Effector CD4-positive, alpha-beta T cell (primary cell): ENCODE results near the gene ACSL5.
"Not testable (repeated sequence)": the region's sequence is repeated elsewhere in the genome, so short reads cannot be mapped to it uniquely, and the experiment has no call there.

Experiments
- DNase-seq: peaks from one replicate; pipeline ENCODE4 v3.0.0-alpha.2; 2020

Gene ACSL5

DNA sequence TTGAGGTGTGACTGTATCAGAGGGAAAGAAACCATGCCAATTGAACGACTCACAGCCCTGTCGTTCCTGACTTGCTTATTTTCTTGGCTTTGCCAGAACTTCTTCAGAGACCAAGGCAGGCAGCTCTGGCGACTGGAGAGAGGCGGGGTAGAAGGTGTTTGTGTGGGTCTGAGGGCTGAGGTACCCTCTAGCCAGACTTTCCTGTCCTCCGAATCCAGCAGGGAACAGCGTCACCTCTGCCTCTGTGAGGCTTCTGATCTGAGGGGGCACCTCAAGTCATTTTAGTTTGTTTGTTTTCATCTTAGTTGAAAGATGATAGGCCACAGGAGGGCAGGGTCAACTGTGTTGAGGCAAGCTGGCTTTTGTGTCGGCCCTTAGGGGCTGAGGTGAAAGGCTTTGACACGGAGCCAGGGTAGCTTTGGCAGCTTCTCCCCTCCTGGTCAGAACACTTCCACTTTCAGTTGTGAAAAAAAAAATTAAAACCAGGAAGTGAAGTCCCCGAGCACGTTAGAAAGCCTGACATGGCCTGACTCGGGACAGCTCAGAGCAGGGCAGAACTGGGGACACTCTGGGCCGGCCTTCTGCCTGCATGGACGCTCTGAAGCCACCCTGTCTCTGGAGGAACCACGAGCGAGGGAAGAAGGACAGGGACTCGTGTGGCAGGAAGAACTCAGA is 1.9 kb downstream of the ACSL5 start:
- DNase-seq, result peak; percentile 23

DNA sequence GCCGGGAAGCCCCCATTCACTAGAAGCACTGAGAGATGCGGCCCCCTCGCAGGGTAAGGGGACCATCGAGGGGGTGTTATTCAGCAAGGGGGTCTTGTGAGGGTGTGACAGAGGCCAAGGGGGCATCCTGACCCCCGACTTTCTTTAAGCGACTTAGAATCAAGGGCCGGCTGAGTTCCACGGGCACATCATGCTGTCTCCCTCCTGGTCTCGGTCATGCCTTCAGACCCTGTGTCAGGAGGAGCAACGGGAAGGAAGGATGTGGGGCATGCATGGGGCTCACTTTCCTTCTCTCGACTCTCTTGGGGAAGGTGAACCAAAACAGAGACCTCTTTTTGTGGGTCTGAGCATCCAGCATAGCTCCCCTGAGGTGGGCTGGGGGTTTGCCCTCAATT is 2.5 kb downstream of the ACSL5 start:
- no peak for DNase-seq

DNA sequence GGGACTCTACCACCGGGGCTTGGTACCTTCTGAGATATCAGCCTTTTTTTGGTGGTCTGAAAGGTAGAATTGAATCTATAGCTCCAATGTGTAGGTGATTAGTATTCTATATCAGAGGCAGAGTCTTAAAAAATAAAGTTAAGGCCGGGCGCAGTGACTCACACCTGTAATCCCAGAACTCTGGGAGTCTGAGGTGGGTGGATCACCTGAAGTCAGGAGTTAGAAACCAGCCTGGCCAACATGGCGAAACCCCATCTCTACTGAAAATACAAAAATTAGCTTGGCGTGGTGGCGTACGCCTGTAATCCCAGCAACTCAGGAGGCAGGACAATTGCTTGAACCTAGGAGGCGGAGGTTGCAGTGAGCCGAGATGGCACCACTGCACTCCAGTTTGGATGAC is 3.2 kb downstream of the ACSL5 start:
- DNase-seq, result not testable (repeated sequence)

DNA sequence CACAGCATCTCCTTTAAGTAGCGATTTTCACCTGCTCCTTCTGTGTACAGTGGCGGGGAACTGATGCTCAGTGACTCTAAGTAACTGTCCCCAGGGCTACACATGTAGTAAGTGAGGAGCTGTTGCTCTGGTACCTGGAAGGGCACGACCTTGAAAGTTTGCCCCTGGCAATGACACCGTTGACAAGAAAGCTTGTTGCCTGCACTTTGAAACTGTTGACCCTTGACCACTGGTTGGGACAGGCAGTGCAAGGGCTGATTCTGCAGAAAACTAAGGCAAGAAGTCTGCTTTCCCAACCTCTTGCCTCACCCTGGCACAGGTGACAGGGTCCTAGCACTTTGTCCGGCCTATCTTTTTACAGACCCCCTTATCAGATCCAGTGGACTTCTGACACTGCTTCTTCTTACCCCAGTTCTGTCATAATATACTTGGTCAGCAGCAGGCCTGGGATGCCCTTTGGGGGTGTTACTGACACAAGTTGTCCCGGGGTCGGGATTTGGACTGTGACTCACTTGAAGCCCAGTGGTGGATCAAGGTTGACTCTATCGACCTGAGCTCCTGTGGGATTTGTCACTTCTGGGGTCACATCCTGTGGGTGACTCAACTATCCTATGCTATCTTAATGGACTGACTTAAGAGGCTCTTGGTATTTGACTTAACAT is 5.8 kb downstream of the ACSL5 start:
- no peak for DNase-seq

DNA sequence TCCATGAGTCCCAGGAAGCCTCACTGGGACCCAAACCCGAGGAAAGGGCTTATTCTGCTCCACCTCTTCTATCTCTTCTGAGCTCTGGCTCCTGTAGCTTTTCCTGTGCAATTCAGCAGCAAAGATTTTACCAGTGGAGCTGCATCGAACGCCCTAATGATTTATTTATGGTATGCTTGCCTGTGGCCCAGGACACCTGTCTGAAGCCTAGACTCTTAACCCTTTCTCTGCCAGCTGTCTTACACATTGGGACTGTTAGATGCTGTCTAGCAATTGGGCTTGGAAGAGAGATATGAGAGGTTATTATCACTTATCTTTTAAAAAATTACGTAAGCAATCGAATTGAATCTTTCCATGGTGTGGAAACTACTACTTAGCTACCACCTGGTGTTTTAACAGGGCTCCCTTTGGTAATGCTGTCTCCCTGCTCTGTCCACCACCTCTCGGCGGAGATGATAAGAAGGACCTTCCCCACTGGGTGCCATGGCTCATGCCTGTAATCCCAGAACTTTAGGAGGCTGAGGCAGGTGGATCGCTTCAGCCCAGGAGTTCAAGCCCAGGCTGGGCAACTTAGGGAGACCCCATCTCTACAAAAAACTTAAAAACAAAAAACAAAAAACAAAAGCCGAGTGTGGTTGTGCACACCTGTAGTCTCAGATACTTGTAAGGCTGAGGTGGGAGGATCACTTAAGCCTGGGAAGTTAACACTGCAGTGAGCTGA is 8.8 kb downstream of the ACSL5 start:
- DNase-seq, result no peak

DNA sequence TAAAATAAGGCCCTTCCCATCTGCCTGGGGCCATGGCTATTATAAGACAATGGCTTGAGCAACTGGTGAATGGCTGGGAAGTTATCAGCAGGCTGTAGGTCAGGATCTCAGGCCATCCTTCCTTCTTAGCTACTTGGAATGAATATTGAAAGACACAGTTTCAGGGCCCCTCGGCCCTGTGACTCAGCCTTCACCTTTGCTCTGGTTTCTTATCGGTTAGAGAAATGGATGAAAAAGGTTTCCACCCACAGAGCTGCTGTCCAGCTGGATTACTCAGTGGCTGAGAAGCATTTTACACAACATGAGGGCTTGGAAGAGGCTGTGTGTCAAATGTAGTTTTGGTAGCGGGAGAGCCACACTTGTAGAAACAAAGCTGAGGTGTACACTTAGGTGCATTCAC is 9.4 kb downstream of the ACSL5 start:
- no peak for DNase-seq

DNA sequence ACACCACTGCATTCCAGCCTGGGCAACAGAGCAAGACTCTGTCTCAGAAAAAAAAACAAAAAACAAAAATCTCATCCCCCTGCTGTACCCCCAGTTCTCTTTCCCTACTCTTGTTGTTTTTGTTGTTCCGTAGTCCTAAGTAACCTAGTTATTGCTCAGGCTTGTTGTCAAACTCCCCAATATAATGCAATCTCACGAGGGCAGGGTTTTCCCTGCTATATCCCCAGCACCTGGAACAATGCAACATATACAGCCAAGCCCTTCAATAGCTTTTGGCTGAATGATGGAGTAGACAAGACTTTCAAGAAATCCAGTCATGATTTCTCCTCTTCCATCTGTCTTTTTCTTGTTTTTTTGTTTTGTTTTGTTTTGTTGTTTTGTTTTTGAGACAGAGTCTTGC is 10.2 kb downstream of the ACSL5 start:
- DNase-seq, result no peak

DNA sequence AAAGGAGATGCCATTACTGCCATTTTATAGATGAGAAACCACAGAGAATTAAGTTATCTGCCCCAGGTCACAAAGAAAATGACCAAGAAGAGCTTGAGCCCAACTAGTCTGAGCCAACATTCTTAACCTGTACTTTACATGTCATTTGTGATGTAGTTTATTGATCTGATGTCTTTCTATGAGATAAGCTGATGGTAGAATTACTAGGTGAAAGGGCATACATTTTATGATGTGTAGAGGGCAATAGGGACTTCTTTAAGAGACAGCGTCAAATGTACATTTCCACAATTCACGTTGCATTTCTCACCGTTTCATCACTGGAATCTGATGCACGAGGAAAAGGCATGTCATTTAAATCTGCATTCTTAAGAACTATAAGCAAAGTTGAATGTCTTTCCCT is 11.3 kb downstream of the ACSL5 start:
- no peak for DNase-seq

DNA sequence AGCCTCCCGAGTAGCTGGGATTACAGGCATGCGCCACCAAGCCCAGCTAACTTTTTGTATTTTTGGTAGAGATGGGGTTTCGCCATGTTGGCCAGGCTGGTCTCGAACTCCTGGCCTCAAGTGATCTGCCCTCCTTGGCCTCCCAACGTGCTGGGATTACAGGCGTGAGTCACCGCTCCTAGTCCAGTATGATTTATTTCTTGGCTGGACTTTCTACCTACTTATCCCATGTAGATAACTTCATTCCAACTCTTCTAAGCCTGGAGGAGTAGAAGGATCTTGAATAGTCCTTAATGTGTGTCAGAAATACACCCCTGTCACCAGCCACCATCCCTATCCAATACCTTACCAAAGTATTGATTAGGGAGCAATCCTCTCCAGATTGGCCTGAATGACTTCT is 14.1 kb downstream of the ACSL5 start:
- DNase-seq, result not testable (repeated sequence)

DNA sequence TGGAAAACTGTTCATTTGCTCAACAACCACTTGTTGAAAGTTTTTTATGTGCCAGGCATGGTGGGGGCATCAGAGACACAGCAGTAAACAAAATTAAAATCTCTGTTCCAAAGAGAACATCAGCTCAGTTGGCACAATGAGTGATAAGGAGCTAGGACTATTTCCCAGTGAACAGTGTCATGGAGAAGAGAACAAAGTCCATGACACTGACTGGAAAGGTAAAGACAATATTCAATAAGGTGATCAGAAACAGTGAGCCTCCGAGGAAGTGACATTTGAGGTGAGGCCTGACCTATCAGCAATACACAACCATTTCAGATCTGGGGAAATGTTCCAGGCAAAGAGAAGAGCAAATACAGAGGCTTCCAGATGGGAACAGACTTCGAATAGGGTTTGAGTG is 14.6 kb downstream of the ACSL5 start:
- DNase-seq, result no peak

DNA sequence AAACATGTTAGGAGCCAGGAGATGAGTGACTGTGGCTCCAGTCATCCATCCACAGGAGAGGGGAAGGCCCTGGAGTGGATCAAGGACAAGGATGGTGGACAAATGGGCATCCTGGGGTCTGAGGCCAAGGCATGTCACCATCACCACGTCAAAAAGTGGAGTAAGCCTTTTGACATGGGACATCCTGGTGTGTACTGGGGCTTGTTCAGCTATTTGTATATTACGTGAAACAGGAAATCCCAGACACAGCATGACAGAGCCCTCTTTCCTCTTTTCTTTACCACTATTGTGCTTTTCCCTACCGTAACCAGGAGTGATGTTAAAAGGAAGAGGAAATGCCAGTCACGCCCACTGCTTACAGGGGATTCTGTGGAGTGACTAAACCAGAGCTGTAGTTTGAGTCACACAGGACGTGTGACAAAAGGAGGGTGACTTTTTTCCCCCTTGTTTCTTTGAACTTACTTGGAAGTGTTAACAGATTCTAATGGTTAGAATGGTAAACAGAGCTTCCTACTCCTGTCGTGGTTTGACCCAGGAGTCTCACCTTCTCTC is 15.4 kb downstream of the ACSL5 start:
- no peak for DNase-seq

DNA sequence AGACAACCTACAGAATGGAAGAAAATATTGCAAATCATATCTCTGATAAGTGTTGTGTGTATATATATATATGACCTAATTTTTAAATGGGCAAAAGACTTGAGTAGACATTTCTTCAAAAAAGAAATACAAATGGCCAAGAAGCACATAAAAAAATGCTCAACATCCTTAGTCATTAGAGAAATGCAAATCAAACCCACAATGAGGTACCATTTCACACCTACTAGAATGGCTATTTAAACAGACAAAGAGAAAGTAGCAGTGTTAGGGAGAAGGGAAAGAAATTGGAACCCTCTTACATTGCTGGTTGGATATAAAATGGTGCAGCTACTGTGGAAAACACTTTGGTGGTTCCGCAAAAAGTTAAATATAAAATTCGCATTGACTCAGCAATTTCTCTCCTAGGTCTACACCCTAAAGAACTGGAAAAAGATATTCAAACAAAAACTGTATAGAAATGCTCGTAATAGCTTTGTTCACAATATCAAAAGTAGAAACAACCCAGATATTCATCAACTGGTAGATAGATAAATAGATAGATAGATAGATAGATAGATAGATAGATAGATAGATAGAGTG is 16.3 kb downstream of the ACSL5 start:
- DNase-seq, result no peak

DNA sequence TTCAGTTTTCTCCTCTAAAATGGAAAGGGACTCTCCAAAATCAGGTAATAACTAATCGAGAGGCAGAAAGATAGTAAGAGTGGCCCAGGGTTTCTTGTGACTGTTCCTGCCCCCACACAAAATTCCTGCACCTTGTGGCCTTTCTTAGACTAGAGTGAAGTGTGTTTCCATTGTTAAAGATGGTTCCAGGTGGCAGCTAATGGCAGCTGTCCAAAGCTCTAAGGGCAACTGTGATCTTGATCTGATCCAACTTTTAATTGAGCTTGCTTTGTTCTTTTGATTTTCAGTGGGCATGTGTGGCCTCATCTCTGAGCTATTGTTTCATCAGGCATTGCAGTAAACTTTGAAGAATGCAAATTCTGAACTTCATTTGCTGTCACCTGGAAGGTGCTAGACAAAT is 19.4 kb downstream of the ACSL5 start:
- DNase-seq, result no peak

DNA sequence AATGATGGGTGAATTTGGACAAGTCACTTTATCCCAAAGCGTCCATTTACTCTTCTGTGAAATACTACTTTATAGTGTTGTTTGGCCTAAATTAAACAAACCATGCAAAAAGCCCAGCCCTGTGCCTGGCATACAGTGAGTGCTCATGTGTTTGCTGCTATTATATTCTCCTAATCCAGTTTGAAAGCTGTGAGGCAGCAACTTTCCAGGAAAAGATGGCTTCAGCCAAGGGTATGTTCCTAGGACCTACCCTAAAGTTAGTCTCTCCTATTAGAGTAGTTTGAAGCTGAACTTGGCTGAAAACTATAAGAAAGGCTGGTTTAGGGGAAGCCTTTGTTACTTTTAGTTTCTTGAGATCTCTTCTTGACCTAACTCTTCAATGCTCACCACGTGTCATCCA is 19.9 kb downstream of the ACSL5 start:
- DNase-seq, result no peak

DNA sequence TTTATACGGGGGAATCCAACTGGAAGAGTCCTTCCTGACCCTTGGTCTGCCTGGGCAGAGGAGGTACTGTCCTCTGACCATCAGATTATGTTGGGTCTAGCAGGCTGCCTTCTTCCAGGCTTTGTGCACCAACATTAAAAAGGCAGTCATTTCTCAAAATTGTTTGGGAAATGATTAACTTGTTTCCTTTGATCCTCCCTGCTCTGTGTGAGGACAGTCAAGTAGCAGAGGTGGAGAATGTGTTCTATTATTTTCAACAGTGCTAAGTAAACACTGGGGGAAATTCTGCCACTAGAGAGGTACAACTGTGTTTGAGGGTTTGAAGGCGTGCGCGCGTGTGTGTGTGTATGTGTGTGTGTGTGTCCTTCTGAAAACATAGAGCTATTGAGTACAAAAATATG is 20.6 kb downstream of the ACSL5 start:
- DNase-seq, result no peak

DNA sequence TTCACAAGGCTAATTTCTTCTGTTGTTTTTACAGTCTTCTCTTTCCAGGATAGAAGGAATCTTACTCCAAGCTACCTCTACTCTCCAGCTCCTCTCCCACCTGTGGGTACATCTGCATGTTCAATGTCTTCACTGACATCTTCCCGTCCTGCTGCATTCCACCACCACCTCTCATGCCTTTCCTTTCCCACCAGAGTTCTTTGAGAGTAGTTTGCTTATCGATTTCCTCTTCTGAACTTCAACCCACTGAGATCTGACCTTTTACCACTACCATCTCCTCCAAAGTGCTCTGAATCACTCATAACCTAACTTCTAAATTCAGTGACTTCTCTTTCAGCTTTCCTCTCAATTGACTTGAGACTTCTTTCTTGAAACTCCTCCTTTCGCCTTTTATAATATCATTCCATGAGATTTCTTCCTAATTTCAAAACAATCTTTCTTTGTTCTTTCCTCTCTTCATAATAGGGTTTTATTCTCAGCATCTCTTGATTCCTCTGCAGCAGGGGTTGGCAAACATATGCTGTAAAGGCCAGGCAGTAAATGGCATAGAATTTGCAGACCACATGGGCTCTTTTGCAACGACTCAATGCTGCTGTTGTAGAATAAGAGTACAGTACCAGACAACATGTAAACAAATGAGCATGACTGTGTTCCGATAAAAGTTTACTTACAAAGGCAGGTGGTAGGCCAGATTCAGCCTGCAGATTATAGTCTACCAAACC is 22.1 kb downstream of the ACSL5 start:
- no peak for DNase-seq

DNA sequence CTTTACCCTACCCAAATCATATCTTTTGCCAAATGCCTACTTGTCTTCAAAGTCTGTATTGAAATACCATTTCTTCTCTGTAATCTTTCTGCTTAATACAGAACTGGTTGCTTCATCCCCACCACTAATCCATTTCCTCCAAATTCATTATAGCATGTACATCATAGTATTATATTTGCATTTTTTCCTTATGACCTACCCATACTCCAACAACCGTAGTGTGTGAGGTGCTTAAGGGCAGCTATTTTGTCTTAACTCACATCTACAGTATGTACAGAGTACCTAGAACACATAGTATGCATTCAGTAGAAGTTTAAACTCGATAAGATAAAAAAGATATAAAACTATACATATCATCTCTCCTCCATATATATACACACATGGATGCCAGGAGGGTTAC is 23.7 kb downstream of the ACSL5 start:
- DNase-seq, result no peak

DNA sequence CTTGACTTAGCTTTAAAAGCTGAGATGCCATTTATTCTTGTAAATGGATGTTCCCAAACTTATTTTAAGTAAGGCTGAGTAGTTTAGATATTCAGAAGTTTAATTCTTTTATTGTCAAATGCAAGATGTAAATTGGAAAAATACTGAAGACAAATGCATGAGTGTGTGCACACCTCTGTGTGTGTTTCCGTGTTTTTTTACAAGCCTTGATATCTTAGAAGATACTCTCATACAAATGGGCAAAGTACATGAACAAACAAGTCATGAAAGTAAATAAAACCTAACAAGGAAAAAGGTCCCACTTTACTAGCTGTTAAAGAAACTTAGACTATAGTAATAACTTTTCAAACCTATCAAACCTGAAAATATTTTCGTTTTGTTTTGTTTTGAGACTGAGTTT is 29.0 kb downstream of the ACSL5 start:
- no peak for DNase-seq

DNA sequence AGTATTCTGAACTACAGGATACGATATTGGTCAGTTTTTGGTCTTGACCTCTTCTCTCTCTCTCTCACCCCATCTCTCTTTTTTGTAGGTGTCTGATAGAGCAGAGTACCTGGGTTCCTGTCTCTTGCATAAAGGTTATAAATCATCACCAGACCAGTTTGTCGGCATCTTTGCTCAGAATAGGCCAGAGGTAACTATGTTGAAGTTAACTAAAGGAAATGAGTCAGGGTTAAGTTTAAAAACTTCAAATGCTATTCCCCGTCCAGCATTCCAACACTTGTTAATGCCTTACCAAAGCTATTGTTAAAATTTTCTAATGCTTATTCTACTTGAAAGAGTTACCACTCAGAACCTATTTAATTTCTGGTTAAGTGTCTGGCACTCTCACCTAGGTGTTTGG is 30.7 kb downstream of the ACSL5 start:
- DNase-seq, result no peak

DNA sequence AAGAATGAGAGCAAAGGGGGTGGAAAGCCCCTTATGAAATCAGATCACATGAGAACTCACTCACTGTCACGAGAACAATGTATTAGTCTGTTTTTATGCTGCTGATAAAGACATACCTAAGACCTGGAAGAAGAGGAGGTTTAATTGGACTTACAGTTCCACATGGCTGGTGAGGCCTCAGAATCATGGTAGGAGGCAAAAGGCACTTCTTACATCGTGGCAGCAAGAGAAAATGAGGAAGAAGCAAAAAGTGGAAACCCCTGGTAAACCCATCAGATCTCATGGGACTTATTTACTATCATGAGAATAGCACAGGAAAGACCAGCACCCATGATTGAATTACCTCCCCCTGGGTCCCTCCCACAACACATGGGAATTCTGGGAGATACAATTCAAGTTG is 32.9 kb downstream of the ACSL5 start:
- not testable (repeated sequence) for DNase-seq

DNA sequence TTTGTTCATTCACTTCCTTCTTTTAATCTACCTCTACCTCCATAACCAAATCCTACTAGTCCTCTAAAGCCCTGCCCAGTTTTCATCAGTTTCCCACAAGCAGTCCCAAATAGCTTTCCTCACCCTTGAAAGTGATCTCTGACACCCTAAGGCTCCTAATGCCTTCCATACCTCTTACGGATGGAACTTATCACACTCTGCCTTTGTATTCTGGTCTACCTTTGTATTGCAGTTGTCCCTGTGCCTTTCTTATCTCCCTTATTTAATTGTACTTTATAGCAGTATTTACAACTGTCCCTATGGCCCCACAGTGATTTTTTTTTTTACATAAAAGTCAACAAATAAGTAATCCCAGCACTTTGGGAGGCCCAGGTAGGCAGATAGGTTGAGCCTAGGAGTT is 33.8 kb downstream of the ACSL5 start:
- no peak for DNase-seq

DNA sequence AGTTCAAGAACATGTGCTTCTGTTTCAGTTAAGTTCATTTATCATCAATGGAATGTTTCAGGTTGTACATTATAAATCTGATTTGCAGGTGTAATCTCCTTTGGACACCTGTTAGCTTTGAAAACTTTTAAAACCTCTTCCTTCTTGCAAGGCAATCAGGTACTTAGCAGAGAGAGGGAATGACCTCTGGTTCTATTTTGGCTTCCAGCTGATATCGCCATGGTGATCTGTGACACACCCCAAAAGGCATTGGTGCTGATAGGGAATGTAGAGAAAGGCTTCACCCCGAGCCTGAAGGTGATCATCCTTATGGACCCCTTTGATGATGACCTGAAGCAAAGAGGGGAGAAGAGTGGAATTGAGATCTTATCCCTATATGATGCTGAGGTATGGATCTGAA is 35.4 kb downstream of the ACSL5 start:
- DNase-seq, result no peak

DNA sequence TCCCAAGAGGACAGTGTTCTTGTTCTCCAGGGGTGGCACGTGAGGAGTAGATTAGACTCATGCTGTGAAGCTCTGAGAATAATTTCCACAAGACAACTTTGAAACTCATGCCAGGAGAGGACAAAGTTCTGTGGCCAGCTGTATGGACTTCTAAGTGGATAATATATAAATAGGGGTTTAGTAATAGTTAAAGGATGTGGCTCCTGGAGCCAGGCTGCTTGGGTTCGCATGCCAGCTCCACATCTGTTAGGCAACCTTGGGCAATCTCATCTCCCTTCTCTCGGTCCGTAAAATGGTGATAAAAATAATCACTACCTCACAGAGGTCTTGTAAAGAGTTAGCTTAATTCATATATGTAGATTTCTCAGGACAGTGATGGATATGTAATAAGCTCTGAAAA is 35.8 kb downstream of the ACSL5 start:
- no peak for DNase-seq
